ENCODE data around the gene PPP1R14C. TPM values are rescaled to one million over a fixed set of nuclear protein-coding genes. Genes with fewer than 3 reads are reported as not detected.

Gene PPP1R14C
- total RNA-seq, 1 donor from 2014 or later, result 0.26 TPM

DNA sequence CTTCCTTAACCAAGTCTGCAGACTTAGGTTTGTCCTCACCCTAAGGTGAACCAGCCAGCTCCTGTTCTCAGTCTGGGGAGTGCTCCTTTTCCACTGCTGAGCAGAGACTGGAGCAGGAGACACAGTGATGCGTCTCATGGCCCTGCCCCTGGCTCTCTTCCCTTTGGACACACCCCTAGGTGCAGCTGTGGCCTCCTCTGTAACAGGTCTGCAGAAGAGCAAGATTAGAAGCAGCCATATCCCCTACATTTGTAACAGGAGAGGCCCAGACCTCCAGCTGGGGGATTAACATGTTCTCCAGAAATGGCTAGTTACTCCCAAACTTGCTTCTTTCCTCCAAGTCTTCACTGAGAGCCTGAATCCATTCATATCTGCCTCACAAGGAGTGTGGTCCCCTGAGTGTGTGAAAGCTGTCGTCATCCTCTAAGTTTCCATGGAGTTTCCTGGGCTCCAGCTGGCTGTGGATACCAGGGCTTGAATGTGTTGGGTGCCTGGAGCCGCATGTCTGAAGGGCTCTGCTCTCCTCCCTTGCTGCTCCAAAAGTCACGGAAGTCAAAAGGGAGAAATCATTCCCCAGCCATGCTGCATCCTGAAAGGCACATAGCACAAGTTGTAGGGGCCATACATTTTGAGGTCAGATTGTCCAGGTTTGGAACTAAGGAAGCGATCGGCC lies 57.7 kb downstream of the PPP1R14C start:
- Mint-ChIP-seq H3K9me3 (peaks cover 2% of the 10 kb centered on the region), H3K36me3 (no peaks in the 10 kb centered on the region), H3K4me3 (no peak overlapping the region), H3K27me3 (ENCODE audit: insufficient read depth, low read depth) (no peaks in the 10 kb centered on the region), H3K4me1 (peaks cover 16% of the 10 kb centered on the region), H3K27ac (peak overlapping the region; percentile 68)
- no peaks in the 10 kb centered on the region for H3K79me2 ChIP-seq (ENCODE audit: low read depth)
- no peaks in the 10 kb centered on the region for H4K20me1 ChIP-seq (ENCODE audit: low read depth)
- no peaks in the 10 kb centered on the region for H3K36me3 ChIP-seq
- H3K4me3 ChIP-seq, result no peak overlapping the region
- no peak overlapping the region for H3K27ac ChIP-seq
- TF ChIP-seq, protein P1, sequence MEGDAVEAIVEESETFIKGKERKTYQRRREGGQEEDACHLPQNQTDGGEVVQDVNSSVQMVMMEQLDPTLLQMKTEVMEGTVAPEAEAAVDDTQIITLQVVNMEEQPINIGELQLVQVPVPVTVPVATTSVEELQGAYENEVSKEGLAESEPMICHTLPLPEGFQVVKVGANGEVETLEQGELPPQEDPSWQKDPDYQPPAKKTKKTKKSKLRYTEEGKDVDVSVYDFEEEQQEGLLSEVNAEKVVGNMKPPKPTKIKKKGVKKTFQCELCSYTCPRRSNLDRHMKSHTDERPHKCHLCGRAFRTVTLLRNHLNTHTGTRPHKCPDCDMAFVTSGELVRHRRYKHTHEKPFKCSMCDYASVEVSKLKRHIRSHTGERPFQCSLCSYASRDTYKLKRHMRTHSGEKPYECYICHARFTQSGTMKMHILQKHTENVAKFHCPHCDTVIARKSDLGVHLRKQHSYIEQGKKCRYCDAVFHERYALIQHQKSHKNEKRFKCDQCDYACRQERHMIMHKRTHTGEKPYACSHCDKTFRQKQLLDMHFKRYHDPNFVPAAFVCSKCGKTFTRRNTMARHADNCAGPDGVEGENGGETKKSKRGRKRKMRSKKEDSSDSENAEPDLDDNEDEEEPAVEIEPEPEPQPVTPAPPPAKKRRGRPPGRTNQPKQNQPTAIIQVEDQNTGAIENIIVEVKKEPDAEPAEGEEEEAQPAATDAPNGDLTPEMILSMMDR (IDR thresholded peaks at IDR 0.05), result no peak
- no peak overlapping the region for H3K4me2 ChIP-seq
- H3F3A ChIP-seq (ENCODE audit: low read depth), result no peaks in the 10 kb centered on the region
- no peak for DNase-seq (ENCODE audit: low spot score)
- no peaks in the 10 kb centered on the region for H3K9me3 ChIP-seq (ENCODE audit: low read depth)
- H2AFZ ChIP-seq (replicated peaks), result no peak overlapping the region
- H3K9ac ChIP-seq, result no peak overlapping the region
- peaks cover 7% of the 10 kb centered on the region for H3K4me1 ChIP-seq
- H3K27me3 ChIP-seq, result no peaks in the 10 kb centered on the region

DNA sequence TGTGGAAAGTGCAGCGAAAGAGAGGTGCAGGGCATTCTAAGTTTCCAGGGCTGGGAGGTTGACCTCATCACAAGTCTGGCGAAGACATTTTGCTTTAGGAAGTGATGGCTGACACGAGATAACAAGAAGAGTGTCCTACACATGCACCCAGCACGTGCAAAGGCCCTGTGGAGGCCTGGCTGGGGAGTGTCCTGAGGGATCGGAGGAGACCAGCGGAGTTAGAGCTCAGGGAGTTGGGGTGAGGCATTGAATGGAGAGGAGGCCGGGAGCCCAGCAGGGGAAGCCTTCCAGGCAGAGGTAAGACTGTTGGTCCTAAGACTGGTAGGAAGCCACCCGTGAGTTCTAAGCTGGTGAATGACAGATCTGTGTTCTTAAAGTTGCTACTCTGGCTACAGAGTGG lies 58.4 kb downstream of the PPP1R14C start:
- H3F3A ChIP-seq (ENCODE audit: low read depth), result no peaks in the 10 kb centered on the region
- Mint-ChIP-seq H3K27me3 (ENCODE audit: insufficient read depth, low read depth) (no peaks in the 10 kb centered on the region), H3K9me3 (peaks cover 2% of the 10 kb centered on the region), H3K27ac (peak overlapping the region; percentile 68), H3K4me3 (no peak overlapping the region), H3K4me1 (peaks cover 16% of the 10 kb centered on the region), H3K36me3 (no peaks in the 10 kb centered on the region)
- no peak overlapping the region for H3K4me3 ChIP-seq
- H3K36me3 ChIP-seq, result no peaks in the 10 kb centered on the region
- no peaks in the 10 kb centered on the region for H3K27me3 ChIP-seq
- no peak overlapping the region for H3K27ac ChIP-seq
- no peaks in the 10 kb centered on the region for H4K20me1 ChIP-seq (ENCODE audit: low read depth)
- H3K9ac ChIP-seq, result no peak overlapping the region
- no peak for DNase-seq (ENCODE audit: low spot score)
- no peak for TF ChIP-seq EZH2phosphoT487 (IDR thresholded peaks at IDR 0.05)
- TF ChIP-seq EZH2 (IDR thresholded peaks at IDR 0.05), result no peak
- TF ChIP-seq, protein P1 (IDR thresholded peaks at IDR 0.05), result no peak
- no peak overlapping the region for H2AFZ ChIP-seq (replicated peaks)
- no peaks in the 10 kb centered on the region for H3K79me2 ChIP-seq (ENCODE audit: low read depth)
- no peaks in the 10 kb centered on the region for H3K9me3 ChIP-seq (ENCODE audit: low read depth)
- no peak overlapping the region for H3K4me2 ChIP-seq
- peaks cover 7% of the 10 kb centered on the region for H3K4me1 ChIP-seq

DNA sequence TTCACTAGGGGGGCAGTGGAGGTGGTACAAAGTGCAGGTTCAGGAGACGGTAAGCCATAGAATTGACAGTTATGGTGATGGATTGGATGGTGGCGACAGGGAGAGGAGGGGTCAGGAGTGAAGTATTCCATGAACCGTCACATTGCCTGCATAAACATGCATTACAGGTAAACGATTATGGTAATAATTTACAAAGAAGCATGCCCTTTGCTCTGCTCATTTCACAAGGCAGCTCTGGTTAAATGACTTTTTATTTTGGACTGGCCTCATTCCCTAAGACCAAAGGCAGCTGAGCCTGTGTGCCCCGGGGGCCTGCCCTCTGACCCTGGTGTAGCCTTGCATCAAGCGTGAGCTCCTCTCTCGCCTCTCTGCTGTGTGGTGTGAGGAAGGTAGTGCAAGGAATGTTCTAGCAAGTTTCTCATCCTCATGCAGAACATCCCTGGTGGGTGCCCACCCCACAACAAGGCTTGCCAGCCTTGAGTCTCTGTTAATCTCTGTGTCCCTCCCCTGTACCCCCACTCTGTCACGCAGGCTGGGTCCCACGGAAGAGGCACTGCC lies 59.0 kb downstream of the PPP1R14C start:
- Histone ChIP-seq H3K9me3 (ENCODE audit: low read depth) (no peaks in the 10 kb centered on the region), H3K27me3 (no peaks in the 10 kb centered on the region), H3K4me1 (peaks cover 7% of the 10 kb centered on the region), H3K4me3 (no peak overlapping the region), H3K9ac (no peak overlapping the region), H3K4me2 (no peak overlapping the region), H3K27ac (no peak overlapping the region), H2AFZ (replicated peaks) (no peak overlapping the region), H4K20me1 (ENCODE audit: low read depth) (no peaks in the 10 kb centered on the region), H3F3A (ENCODE audit: low read depth) (no peaks in the 10 kb centered on the region), H3K79me2 (ENCODE audit: low read depth) (no peaks in the 10 kb centered on the region), H3K36me3 (no peaks in the 10 kb centered on the region)
- H3K9me3 Mint-ChIP-seq, result peaks cover 2% of the 10 kb centered on the region
- TF ChIP-seq, protein P1 (IDR thresholded peaks at IDR 0.05), result no peak
- TF ChIP-seq EZH2 (IDR thresholded peaks at IDR 0.05), result no peak
- TF ChIP-seq EZH2phosphoT487 (IDR thresholded peaks at IDR 0.05), result no peak
- H3K4me1 Mint-ChIP-seq, result peaks cover 16% of the 10 kb centered on the region
- H3K4me3 Mint-ChIP-seq, result no peak overlapping the region
- H3K27ac Mint-ChIP-seq, result no peak overlapping the region
- no peaks in the 10 kb centered on the region for H3K27me3 Mint-ChIP-seq (ENCODE audit: insufficient read depth, low read depth)
- no peak for DNase-seq (ENCODE audit: low spot score)
- H3K36me3 Mint-ChIP-seq, result no peaks in the 10 kb centered on the region

All from neural progenitor cell (in vitro differentiated cells).